PC-3 (cell line): ENCODE measurements around the gene NELFB.

ENCODE experiments used
- CTCF ChIP-seq: fragments of 300-600 bp; sonication (generic); conservative IDR thresholded peaks from 2 replicates; pipeline ENCODE4 v1.5.1; 2017; ENCODE audit warnings: antibody characterized with exemption, low read depth, mild to moderate bottlenecking, low read length
- EZH2 ChIP-seq: fragments of 300-600 bp; sonication (generic); IDR thresholded peaks from one replicate; pipeline ENCODE4 v1.6.1; 2017; ENCODE audit warnings: antibody characterized with exemption, mild to moderate bottlenecking, low read length; ENCODE audit not compliant: unreplicated experiment
- EZH2phosphoT487 ChIP-seq: fragments of 300-600 bp; sonication (generic); IDR thresholded peaks from 2 replicates; pipeline ENCODE4 v1.6.1; 2018; ENCODE audit warnings: mild to moderate bottlenecking, antibody characterized with exemption, low read length, borderline replicate concordance

GRCh38 chr9:137317021-137317717 lies 62.0 kb downstream of the NELFB start:
- TF ChIP-seq CTCF (no peak), EZH2 (no peak), EZH2phosphoT487 (no peak)
